HFF-Myc (cell line): ENCODE data around the gene PRKAR1B.

Experiments
- DNase-seq: peaks from one replicate; pipeline ENCODE4 v3.0.0-alpha.2; 2011; ENCODE audit warnings: low read depth; ENCODE audit errors: extremely low read depth
- H3K4me3 ChIP-seq: replicated peaks from 2 replicates; pipeline ENCODE4 v1.5.1; 2011; ENCODE audit warnings: low read depth, mild to moderate bottlenecking, control low read depth, low read length
- TF ChIP-seq, protein P1 (sequence below): IDR thresholded peaks from 2 replicates; pipeline ENCODE4 v1.5.1; 2012; ENCODE audit warnings: mild to moderate bottlenecking, low read depth, low read length, control low read depth; ENCODE audit errors: missing control alignments

The PRKAR1B gene

DNA sequence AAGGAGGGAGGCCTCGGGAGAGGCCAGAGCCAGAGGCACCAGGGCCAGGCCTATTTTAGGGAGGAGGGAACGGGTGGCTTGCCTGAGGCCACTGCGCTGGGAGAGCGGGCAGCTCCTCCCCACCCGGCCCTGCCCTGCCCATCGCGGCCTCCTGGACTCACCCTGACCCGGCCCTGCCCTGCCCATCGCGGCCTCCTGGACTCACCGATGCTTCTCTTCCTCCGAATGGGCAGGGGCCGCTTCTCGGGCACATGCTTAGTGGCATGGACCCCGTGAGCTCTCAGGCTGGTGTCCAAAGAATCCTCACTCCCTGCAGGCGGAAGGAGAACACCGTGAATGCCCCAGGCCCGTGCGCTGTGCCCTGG, 215.0 kb downstream of the PRKAR1B start:
- no peak overlapping the region for H3K4me3 ChIP-seq
- no peak for DNase-seq
- TF ChIP-seq, protein P1, sequence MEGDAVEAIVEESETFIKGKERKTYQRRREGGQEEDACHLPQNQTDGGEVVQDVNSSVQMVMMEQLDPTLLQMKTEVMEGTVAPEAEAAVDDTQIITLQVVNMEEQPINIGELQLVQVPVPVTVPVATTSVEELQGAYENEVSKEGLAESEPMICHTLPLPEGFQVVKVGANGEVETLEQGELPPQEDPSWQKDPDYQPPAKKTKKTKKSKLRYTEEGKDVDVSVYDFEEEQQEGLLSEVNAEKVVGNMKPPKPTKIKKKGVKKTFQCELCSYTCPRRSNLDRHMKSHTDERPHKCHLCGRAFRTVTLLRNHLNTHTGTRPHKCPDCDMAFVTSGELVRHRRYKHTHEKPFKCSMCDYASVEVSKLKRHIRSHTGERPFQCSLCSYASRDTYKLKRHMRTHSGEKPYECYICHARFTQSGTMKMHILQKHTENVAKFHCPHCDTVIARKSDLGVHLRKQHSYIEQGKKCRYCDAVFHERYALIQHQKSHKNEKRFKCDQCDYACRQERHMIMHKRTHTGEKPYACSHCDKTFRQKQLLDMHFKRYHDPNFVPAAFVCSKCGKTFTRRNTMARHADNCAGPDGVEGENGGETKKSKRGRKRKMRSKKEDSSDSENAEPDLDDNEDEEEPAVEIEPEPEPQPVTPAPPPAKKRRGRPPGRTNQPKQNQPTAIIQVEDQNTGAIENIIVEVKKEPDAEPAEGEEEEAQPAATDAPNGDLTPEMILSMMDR = no peak

DNA sequence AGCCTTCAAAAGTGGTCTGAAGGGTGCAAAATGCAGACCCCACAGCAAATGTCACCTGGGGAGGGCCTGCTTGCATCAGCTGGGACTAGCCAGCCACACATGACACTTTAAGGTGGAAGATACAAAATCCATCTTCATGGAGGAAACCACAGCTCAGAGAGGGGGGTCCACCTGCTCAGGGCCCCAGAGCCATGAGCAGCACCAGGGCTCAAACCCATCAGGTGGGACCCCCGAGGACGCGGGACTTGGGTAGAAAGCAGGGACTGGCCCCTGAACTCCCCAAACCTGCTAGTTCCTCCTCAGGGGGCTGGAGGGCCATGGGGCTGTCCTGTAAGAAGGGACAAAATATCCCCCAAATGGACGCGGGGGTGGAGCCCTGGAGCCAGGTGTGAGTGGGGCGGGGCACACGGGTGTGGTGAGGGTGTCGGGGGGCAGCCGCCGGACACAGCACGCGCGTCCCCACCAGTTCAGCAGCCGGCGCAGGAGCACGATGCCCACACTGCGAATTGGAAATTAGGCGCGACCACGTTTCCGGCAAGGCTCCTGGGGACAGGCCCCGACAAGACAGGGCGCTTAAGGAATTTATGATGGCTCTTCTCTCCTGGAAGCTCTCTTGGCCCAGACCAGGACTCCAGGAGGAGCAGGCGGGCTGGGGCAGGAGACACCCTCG, 215.5 kb downstream of the PRKAR1B start:
- H3K4me3 ChIP-seq = no peak overlapping the region
- DNase-seq = no peak
- TF ChIP-seq, protein P1 = no peak

DNA sequence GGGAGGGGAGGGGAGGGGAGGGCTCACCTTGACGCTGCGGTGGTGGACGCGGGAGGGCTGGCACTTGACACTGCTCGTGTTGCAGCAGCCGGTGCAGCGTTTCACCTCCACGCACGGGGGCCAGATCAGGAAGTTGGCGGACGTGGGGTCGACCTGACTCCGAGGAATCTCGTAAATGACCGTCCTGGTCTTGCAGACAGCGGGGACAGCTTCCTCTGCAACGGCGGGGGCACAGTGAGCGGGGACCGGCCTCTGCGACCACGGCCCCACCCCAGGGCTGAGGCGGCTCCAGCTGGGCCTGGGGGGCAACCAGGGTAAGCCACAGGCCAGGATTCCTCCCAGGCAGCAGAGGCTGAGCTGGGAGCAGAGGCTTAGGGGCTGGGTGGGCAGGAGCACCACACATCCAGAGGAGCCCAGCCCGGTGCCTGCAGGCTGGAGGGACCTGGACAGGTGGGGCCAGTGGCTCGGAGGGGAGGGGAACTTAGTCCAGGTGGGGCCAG, 216.2 kb downstream of the PRKAR1B start:
- TF ChIP-seq, protein P1 = no peak
- no peak overlapping the region for H3K4me3 ChIP-seq
- DNase-seq = no peak

DNA sequence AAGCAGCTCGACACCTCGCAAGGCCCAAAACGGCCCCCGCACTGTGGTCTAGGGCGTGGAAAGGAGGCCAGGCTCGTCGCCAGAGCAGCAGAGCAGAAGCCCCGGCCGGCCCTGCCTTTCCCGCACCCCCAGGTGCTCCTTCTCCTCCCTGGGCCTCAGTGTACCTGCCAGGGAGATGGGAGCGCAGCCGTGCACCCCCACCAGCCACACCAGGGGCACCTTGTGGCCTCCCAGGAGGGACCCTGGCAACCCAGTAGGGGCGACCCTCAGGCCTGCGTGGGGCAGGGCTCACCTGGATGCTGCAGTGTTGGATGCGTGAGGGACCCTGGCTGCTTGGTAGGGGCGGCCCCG, 217.0 kb downstream of the PRKAR1B start:
- H3K4me3 ChIP-seq = no peak overlapping the region
- no peak for DNase-seq
- TF ChIP-seq, protein P1 = no peak

DNA sequence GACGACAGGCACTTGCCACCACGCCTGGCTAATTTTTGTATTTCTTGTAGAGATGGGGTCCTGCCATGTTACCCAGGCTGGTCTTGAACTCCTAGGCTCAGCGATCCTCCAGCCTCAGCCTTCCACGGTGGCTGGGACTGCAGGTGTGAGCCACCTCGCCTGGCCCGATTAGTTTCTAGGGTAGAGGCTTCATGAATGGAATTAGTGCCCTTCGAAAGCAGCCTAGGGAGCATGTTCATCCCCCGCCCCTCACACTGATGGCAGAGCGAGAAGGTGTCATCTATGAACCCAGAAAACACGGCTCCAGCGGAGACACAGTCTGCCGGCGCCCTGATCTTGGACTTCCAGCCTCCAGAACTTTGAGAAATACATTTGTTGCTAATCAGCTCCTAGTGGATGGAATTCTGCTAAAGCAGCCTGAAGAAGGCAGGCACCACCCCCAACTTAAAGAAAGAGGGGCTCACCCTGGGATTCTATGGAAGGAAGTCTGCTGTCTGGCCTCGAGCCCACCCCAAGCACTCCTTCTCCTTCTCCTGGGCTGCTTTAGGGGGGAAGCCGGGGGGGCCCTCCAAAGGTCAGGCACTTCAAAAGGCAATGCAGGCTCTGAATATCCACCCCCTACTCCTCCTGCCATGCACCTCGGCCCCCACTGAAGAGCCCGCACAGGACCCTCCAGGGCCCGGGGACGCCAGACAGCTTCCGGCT, 217.5 kb downstream of the PRKAR1B start:
- no peak overlapping the region for H3K4me3 ChIP-seq
- no peak for DNase-seq
- TF ChIP-seq, protein P1 = no peak

DNA sequence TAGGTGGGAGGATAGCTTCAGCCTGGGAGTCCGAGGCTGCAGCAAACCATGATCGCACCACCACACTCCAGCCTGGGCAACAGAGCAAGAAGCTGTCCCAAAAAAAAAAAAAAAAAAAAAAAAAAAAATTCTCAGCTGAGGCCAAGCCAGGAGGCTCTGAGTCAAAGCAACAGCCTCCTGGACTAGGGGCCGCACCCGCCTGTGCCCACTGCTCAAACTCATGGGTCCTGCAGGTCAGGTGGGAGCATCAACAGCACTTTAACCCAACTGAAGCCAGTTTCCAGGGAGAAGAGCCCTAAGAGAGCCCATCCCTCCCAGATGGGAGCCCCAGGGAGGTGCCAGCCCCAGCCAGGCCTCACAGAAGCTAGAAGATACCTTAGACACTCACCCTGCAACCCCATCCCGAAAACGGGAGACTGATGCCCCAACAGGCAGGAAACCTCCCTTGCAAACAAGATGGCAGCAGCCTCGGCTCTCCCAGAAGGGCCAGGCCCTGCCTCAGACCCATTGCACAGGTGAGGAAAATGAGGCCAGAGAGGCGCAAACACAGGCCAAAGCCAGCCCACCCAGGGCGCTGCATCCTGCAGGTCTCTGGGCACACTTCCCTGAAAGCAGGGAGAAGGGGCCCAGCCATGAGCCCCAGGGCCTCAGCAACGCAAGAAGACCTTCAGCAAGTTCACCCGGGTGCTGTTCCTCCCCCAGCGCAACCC, 218.5 kb downstream of the PRKAR1B start:
- DNase-seq = no peak
- no peak overlapping the region for H3K4me3 ChIP-seq
- TF ChIP-seq, protein P1 = no peak
